Subcutaneous adipose tissue (tissue), 4 donors: ENCODE results near the gene TPD52L1. TPM values are rescaled to one million over a fixed set of nuclear protein-coding genes. Genes with fewer than 3 reads are reported as not detected.

Experiments used
- CTCF ChIP-seq: fragments of 450-650 bp; IDR thresholded peaks from one replicate; pipeline ENCODE4 v1.5.1; 2016; ENCODE audit warnings: low read depth, mild to moderate bottlenecking, control low read depth, antibody characterized with exemption, moderate library complexity
- total RNA-seq, 4 donors: library from RNA; depleted of rRNA; stranded (reverse); fragments of >200 nt; gene quantifications; one replicate each; pipeline ENCODE4 v1.1.0, GENCODE V29; 2016

Gene TPD52L1, protein sequence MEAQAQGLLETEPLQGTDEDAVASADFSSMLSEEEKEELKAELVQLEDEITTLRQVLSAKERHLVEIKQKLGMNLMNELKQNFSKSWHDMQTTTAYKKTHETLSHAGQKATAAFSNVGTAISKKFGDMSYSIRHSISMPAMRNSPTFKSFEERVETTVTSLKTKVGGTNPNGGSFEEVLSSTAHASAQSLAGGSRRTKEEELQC
- 10 to 100 TPM; 18.7 to 70.6 (median 33.4) TPM for total RNA-seq

- TF ChIP-seq CTCF = no peak
Observed at GRCh38 chr6:125153391-125154117, at the start of gene TPD52L1. TSS of gene TPD52L1 (plus strand) at chr6:125153773. CDS start at chr6:125153952, 179 bp downstream.

- TF ChIP-seq CTCF = no peak
Observed at GRCh38 chr6:125104425-125104824, 49.1 kb upstream of the TPD52L1 start.

DNA sequence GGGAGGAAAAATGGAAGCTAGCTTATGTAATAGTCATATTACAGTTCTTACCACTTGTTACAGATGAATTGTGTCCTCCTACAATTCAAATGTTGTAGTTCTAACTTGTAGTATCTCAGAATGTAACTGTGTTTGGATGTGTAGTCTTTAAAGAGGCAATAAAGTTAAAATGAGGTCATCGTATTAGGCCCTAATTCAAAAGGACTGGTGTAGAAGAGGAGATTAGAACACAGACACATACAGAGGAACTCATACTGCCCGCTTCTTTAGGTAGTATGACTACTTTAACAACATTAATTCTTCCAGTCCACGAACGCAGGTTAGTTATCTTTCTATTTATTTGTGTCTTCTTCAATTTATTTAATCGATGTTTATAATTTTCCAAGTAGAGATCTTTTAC is 46.5 kb upstream of the TPD52L1 start:
- no peak for TF ChIP-seq CTCF

DNA sequence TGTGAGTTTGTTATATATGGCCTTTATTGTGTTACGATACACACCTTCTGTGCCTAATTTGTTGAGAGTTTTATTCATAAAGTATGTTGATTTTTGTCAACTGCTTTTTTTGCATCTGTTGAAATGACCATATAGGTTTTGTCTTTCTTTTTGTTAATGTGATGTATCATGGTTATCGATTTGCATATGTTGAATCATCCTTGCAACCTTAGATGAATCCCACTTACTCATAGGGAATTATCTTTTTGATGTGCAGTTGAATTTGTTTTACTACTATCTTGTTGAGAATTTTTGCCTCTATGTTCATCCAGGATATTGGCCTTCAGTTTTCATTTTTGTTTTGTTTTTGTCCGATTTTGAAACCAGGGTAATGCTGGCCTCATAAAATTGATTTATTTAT is 45.7 kb upstream of the TPD52L1 start:
- no peak for TF ChIP-seq CTCF

DNA sequence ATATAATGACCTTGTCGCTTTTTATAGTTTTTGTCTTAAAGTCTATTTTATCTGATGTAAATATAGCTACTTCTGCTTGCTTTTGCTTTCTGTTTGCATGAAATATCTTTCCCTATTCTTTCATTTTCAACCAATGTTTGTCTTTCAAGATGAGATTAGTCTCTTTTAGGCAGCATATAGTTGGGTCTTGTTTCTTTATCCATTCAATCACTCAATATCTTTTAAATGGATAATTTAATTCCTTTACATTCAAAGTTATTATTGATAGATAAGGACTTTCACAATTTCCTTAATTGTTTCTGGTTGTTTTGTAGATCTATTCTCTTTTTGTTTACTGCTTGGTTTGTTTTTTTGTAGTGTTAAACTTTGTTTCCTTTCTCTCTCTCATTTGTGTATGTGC is 43.5 kb upstream of the TPD52L1 start:
- no peak for TF ChIP-seq CTCF

DNA sequence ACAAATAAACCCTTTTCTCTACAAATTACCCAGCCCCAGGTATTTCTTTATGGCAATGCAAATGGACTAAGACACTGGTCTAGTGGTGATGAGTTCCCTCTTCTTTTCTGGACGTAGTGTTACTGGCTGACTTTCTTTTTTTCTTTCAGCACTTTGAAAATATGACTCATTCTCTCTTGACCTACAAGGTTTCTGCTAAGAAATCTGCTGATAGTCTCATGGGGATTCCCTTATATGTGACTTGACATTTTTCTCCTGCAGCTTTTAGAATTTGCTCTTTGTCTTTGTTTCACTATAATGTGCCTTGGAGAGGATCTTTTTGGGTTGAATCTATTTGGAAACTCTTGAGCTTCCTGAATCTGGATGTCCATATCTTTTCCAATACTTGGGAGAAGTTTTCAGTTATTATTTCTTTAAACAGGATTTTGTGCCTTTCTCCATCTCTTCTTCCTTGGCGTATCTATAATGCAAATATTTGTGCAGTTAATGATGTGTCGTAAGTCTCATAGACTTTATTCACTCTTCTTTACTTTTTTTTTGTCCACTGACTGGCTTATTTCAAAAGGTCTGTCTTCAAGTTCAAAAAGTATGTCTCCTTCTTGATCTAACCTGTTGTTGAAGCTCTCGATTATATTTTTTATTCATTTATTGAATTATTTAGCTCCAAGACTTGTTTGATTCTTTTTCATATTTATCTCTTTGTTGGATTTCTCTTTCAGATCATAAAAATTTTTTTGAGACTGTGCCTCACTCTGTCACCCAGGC is 42.2 kb upstream of the TPD52L1 start:
- TF ChIP-seq CTCF = no peak

GRCh38 chr6:125112934-125113333 is 40.6 kb upstream of the TPD52L1 start:
- TF ChIP-seq CTCF = no peak
